ENCODE results near the gene CIITA.

CIITA gene

DNA sequence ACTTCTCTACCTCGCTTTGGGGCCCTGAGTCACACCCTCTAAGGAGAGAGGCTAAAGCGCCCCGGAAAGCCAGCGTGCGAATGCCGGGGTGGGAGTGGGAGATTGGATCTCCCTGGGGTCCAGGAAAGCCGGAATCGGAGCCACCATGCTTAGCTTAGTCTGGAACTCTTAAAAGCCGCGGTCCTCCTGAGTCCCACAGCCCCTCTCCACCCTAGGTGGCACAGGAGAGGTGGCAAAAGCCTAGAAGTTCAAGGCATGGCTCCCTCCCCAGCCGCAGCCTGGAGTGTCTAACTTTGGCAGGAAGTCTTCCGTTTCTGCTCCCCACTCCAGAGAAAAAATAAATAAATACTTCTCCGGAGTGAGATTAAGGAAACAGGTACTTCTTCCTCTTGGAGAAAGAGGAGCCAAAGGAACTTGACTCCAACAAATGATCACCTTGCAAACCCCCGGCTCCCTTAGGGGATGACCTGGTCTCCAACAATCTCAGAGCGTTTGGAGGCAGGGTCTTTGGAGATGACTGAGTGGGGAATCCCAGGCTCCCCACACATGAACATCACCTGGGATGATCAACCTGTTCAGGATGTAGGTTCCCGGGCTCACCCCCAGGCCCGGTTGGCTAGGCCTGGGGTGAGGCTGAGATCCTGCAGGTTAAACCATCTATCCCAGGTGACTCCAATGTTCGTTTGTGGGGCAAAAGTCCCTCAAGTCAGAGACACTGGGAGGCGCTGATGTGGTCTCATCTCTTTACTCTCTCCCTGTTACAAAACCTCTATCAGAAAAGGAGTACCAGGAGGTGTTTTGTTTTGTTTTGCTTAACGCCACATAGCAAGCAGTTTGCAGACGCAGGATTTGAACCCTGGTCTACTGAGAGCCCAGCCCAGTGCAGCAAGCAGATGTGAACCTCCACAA lies 2.9 kb downstream of the CIITA start:
- FAIRE-seq (no peak), DNase-seq (ENCODE audit: low spot score) (no peak)

- FAIRE-seq: no peak
Observed at GRCh38 chr16:10880594-10881452, 3.8 kb downstream of the CIITA start.

DNA sequence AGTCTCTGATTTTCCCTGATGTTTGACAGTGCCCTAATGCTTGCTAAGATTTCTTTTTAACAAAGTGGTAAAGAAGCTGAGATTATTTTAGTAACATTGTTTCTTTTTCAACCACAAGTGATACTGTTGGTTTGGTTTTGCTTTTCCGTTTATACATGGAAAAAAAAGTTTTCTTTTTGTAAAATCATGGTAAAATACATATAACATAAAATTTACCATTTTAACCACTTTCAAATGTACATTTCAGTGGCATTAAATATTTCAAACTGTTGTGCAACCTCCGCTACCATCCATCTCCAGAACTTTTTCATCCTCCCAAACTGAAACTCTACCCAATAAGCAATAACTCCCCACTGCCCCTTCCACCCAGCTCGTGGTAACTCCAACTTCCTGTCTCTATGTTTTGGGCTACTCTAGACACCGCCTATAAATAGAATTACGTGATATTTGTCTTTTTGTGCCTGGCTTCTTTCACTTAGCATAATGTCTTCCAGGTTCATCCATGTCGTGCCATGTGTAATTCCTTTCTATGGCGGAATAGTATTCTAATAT lies 4.6 kb downstream of the CIITA start:
- FAIRE-seq (no peak), DNase-seq (ENCODE audit: low spot score) (no peak)

More at GRCh38 chr16:10880594-10881452, 3.8 kb downstream of the CIITA start:
- no peak for DNase-seq (ENCODE audit: low spot score)

- FAIRE-seq (no peak), DNase-seq (ENCODE audit: low spot score) (no peak)
Observed at GRCh38 chr16:10883004-10883403, 6.0 kb downstream of the CIITA start.

DNA sequence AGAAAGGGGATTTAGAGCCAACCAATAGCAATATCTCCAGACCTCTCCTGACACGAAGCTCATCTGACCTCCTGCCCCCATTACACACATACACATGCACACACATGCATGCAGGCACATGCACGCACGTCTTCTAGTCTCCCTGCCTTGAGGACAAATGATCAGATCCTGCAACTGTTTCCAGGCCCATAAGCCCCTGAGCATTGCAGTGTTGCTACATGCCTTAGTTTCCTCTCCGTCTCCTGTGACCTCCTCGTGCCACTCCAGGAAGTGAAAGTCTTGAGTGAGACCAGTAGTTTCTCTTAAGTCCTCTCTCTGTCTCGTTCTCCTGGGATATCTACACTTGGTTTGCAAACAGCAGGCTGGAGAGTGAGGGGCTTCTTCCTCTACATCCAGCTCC lies 8.2 kb downstream of the CIITA start:
- no peak for DNase-seq (ENCODE audit: low spot score)
- FAIRE-seq: no peak

DNA sequence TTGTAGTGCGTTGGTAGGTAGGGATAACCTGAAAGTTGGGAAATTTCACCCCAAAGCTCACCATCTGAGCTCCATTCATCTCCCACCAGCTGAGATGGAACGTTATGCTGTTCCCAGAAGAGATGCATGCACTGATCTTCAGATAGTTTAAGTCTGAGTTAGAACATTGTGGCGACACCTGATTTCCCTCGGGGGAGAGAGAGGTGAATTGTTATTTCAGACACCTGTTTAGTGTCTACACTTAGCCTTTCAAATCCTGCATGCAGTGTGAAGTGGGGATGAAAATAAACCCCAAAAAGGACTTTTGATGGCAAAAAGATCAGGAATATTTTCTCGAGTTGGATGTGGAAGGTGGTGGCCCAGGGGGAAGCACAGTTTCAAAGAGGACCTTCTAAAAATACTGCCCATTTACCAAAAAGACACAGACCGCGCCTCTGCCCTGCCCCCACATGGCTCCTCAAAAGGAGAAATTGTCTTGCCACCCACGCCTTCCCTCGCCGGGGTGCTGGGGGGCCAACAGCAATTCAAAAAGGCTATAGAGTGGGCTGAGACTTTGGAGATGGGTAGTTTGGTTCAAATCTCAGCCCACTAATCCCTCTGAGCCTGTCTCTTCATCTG lies 11.4 kb downstream of the CIITA start:
- no peak for FAIRE-seq
- no peak for DNase-seq (ENCODE audit: low spot score)

GRCh38 chr16:10889855-10890254 lies 12.9 kb downstream of the CIITA start:
- DNase-seq (ENCODE audit: low spot score): no peak
- no peak for FAIRE-seq

- no peak for FAIRE-seq
- no peak for DNase-seq (ENCODE audit: low spot score)
Observed at GRCh38 chr16:10892782-10893318, 15.8 kb downstream of the CIITA start.

GRCh38 chr16:10895053-10895946 lies 18.3 kb downstream of the CIITA start:
- DNase-seq (ENCODE audit: low spot score) (no peak), FAIRE-seq (no peak)

- DNase-seq (ENCODE audit: low spot score) (no peak), FAIRE-seq (no peak)
Observed at GRCh38 chr16:10896165-10896564, 19.2 kb downstream of the CIITA start.

- FAIRE-seq (no peak), DNase-seq (ENCODE audit: low spot score) (no peak)
Observed at GRCh38 chr16:10896723-10897122, 19.7 kb downstream of the CIITA start.

DNA sequence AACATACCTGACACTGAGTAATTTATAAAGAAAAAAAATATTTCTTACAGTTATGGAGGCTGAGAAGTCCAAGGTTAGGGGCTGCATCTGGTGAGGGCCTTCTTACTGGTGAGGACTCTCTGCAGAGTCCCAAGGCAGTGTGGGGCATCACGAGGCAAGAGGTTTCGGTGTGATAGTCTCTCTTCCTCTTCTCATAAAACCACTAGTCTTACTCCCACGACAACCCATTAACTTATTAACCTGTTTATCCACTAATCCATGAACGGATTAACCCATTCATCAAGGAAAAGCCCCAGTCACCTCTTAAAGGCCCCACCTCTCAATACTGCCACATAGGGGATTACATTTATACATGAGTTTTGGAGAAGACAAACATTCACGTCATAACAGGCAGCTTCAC lies 20.1 kb downstream of the CIITA start:
- DNase-seq (ENCODE audit: low spot score) (no peak), FAIRE-seq (no peak)

GRCh38 chr16:10902999-10903398 lies 26.0 kb downstream of the CIITA start:
- no peak for DNase-seq (ENCODE audit: low spot score)
- no peak for FAIRE-seq

DNA sequence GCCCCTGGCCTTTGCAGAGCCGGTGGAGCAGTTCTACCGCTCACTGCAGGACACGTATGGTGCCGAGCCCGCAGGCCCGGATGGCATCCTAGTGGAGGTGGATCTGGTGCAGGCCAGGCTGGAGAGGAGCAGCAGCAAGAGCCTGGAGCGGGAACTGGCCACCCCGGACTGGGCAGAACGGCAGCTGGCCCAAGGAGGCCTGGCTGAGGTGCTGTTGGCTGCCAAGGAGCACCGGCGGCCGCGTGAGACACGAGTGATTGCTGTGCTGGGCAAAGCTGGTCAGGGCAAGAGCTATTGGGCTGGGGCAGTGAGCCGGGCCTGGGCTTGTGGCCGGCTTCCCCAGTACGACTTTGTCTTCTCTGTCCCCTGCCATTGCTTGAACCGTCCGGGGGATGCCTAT lies 29.5 kb downstream of the CIITA start:
- no peak for FAIRE-seq

DNA sequence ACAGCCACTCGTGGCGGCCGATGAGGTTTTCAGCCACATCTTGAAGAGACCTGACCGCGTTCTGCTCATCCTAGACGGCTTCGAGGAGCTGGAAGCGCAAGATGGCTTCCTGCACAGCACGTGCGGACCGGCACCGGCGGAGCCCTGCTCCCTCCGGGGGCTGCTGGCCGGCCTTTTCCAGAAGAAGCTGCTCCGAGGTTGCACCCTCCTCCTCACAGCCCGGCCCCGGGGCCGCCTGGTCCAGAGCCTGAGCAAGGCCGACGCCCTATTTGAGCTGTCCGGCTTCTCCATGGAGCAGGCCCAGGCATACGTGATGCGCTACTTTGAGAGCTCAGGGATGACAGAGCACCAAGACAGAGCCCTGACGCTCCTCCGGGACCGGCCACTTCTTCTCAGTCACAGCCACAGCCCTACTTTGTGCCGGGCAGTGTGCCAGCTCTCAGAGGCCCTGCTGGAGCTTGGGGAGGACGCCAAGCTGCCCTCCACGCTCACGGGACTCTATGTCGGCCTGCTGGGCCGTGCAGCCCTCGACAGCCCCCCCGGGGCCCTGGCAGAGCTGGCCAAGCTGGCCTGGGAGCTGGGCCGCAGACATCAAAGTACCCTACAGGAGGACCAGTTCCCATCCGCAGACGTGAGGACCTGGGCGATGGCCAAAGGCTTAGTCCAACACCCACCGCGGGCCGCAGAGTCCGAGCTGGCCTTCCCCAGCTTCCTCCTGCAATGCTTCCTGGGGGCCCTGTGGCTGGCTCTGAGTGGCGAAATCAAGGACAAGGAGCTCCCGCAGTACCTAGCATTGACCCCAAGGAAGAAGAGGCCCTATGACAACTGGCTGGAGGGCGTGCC lies 30.1 kb downstream of the CIITA start:
- FAIRE-seq (no peak), DNase-seq (ENCODE audit: low spot score) (no peak)

More for the DNA sequence above, 29.5 kb downstream of the CIITA start:
- no peak for DNase-seq (ENCODE audit: low spot score)

DNA sequence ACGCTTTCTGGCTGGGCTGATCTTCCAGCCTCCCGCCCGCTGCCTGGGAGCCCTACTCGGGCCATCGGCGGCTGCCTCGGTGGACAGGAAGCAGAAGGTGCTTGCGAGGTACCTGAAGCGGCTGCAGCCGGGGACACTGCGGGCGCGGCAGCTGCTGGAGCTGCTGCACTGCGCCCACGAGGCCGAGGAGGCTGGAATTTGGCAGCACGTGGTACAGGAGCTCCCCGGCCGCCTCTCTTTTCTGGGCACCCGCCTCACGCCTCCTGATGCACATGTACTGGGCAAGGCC lies 30.7 kb downstream of the CIITA start:
- no peak for DNase-seq (ENCODE audit: low spot score)
- FAIRE-seq: no peak

GRCh38 chr16:10911267-10911666 lies 34.3 kb downstream of the CIITA start:
- DNase-seq (ENCODE audit: low spot score) (no peak), FAIRE-seq (no peak)

GRCh38 chr16:10916534-10916933 lies 39.5 kb downstream of the CIITA start:
- no peak for FAIRE-seq

GRCh38 chr16:10918294-10919002 lies 41.4 kb downstream of the CIITA start:
- FAIRE-seq: no peak

More at GRCh38 chr16:10916534-10916933, 39.5 kb downstream of the CIITA start:
- DNase-seq (ENCODE audit: low spot score): no peak

More at GRCh38 chr16:10918294-10919002, 41.4 kb downstream of the CIITA start:
- DNase-seq (ENCODE audit: low spot score): peak; percentile 67

Measured in RCC 7860 (cell line).